Esophagus squamous epithelium (tissue), 4 donors: ENCODE data around the gene DBNDD1.

Source experiments
- POLR2A ChIP-seq, 4 donors: fragments of 450-650 bp; IDR thresholded peaks; one replicate each; pipeline ENCODE4 v1.6.1; 2017; ENCODE audit warnings: antibody characterized with exemption in 4 of 4, mild to moderate bottlenecking in 4 of 4, moderate library complexity in 3 of 4
- TF ChIP-seq, protein P1 (sequence below), 6 experiments: fragments of 450-650 bp in 4 of 6; fragments of 200-600 bp in 2 of 6; sonication (generic) in 2 of 6; IDR thresholded peaks; one replicate each; pipeline ENCODE4 v1.5.1; 2016 to 2019; ENCODE audit warnings: antibody characterized with exemption in 6 of 6, mild to moderate bottlenecking in 4 of 6, moderate library complexity in 4 of 6

GRCh38 chr16:90008708-90009145 lies 10.5 kb downstream of the DBNDD1 start:
- TF ChIP-seq, protein P1, sequence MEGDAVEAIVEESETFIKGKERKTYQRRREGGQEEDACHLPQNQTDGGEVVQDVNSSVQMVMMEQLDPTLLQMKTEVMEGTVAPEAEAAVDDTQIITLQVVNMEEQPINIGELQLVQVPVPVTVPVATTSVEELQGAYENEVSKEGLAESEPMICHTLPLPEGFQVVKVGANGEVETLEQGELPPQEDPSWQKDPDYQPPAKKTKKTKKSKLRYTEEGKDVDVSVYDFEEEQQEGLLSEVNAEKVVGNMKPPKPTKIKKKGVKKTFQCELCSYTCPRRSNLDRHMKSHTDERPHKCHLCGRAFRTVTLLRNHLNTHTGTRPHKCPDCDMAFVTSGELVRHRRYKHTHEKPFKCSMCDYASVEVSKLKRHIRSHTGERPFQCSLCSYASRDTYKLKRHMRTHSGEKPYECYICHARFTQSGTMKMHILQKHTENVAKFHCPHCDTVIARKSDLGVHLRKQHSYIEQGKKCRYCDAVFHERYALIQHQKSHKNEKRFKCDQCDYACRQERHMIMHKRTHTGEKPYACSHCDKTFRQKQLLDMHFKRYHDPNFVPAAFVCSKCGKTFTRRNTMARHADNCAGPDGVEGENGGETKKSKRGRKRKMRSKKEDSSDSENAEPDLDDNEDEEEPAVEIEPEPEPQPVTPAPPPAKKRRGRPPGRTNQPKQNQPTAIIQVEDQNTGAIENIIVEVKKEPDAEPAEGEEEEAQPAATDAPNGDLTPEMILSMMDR (IDR thresholded peaks at IDR 0.05) = no peak
- no peak for TF ChIP-seq POLR2A (IDR thresholded peaks at IDR 0.05)
